HEK293 (cell line): ENCODE results near the gene LRRN1.

ENCODE experiments used
- CTCF ChIA-PET: fragments of 350-600 bp; formaldehyde crosslinking; extraction: SDS; loops from one replicate; lab custom pipeline; 2021; ENCODE audit warnings: antibody characterized with exemption; lab: Yijun Ruan, JAX
- POLR2A ChIA-PET: fragments of 300-600 bp; formaldehyde crosslinking; extraction: SDS; loops from one replicate; lab custom pipeline; 2020; ENCODE audit warnings: antibody characterized with exemption, inconsistent platforms; lab: Yijun Ruan, JAX
- H3K27ac ChIP-seq: fragments of 200-500 bp; sonication (Bioruptor generic); 2 replicates; pipeline ENCODE4 v1.5.1; 2014; ENCODE audit warnings: low read depth, low read length, control low read depth, inconsistent platforms; ENCODE audit errors: extremely low read depth
- H3K36me3 ChIP-seq, 2 experiments: fragments of 200-500 bp in 1 of 2; sonication (Bioruptor generic) in 1 of 2; 1 replicate in 1 of 2; 2 replicates in 1 of 2; pipeline ENCODE4 v1.5.1; 2014 to 2017; ENCODE audit warnings: inconsistent platforms in 2 of 2, low read length in 2 of 2; ENCODE audit not compliant: control insufficient read depth in 2 of 2, insufficient read depth in 1 of 2
- H3K4me1 ChIP-seq: fragments of 200-500 bp; sonication (Bioruptor generic); 2 replicates; pipeline ENCODE4 v1.5.1; 2014; ENCODE audit warnings: mild to moderate bottlenecking, low read length, inconsistent platforms; ENCODE audit not compliant: control insufficient read depth, insufficient read depth
- H3K4me3 ChIP-seq: 2 replicates; pipeline ENCODE4 v1.5.1; 2011; ENCODE audit warnings: low read depth, mild to moderate bottlenecking, control low read depth, low read length, moderate library complexity
- H3K9me3 ChIP-seq: fragments of 200-500 bp; sonication (Bioruptor generic); 2 replicates; pipeline ENCODE4 v1.5.1; 2014; ENCODE audit warnings: low read depth, low read length, inconsistent platforms; ENCODE audit not compliant: control insufficient read depth, insufficient read depth
- CTCF ChIP-seq: fragments of 450-650 bp; formaldehyde crosslinking; IDR thresholded peaks from 2 replicates; pipeline ENCODE4 v1.5.1; 2016; ENCODE audit warnings: missing biosample characterization, missing genetic modification characterization
- GFI1B ChIP-seq: fragments of 450-650 bp; formaldehyde crosslinking; IDR thresholded peaks from 2 replicates; pipeline ENCODE4 v1.5.1; 2016; ENCODE audit warnings: missing biosample characterization, missing genetic modification characterization
- INSM2 ChIP-seq: fragments of 450-650 bp; formaldehyde crosslinking; IDR thresholded peaks from 2 replicates; pipeline ENCODE4 v1.5.1; 2016; ENCODE audit warnings: missing biosample characterization, missing genetic modification characterization
- KLF8 ChIP-seq: fragments of 450-650 bp; formaldehyde crosslinking; IDR thresholded peaks from 2 replicates; pipeline ENCODE4 v1.5.1; 2016; ENCODE audit warnings: missing biosample characterization, missing genetic modification characterization
- PRDM1 ChIP-seq: fragments of 450-650 bp; formaldehyde crosslinking; IDR thresholded peaks from 2 replicates; pipeline ENCODE4; 2016; ENCODE audit warnings: missing biosample characterization, missing genetic modification characterization
- YY1 ChIP-seq: fragments of 450-650 bp; formaldehyde crosslinking; IDR thresholded peaks from 2 replicates; pipeline ENCODE4 v1.5.1; 2018; ENCODE audit warnings: missing biosample characterization, missing genetic modification characterization
- ZBTB21 ChIP-seq: fragments of 450-650 bp; formaldehyde crosslinking; IDR thresholded peaks from 2 replicates; pipeline ENCODE4 v1.5.1; 2017; ENCODE audit warnings: missing biosample characterization, missing genetic modification characterization
- ZBTB48 ChIP-seq: fragments of 450-650 bp; formaldehyde crosslinking; IDR thresholded peaks from 2 replicates; pipeline ENCODE4 v1.5.1; 2016; ENCODE audit warnings: missing biosample characterization, missing genetic modification characterization
- ZFP3 ChIP-seq: fragments of 450-650 bp; formaldehyde crosslinking; IDR thresholded peaks from 2 replicates; pipeline ENCODE4 v1.5.1; 2016; ENCODE audit warnings: low read depth, missing biosample characterization, missing genetic modification characterization
- ZFP69B ChIP-seq: fragments of 450-650 bp; formaldehyde crosslinking; IDR thresholded peaks from 2 replicates; pipeline ENCODE4 v1.5.1; 2016; ENCODE audit warnings: missing biosample characterization, missing genetic modification characterization
- ZNF121 ChIP-seq: fragments of 450-650 bp; formaldehyde crosslinking; IDR thresholded peaks from 2 replicates; pipeline ENCODE4 v1.5.1; 2016; ENCODE audit warnings: missing biosample characterization, missing genetic modification characterization
- ZNF138 ChIP-seq: fragments of 450-650 bp; formaldehyde crosslinking; IDR thresholded peaks from 2 replicates; pipeline ENCODE4 v1.5.1; 2016; ENCODE audit warnings: missing biosample characterization, missing genetic modification characterization, borderline replicate concordance
- ZNF266 ChIP-seq: fragments of 450-650 bp; formaldehyde crosslinking; IDR thresholded peaks from 2 replicates; pipeline ENCODE4 v1.5.1; 2016; ENCODE audit warnings: missing biosample characterization, missing genetic modification characterization, low read depth
- ZNF292 ChIP-seq: fragments of 450-650 bp; formaldehyde crosslinking; IDR thresholded peaks from 2 replicates; pipeline ENCODE4 v1.5.1; 2016; ENCODE audit warnings: low read depth, missing biosample characterization, missing genetic modification characterization, borderline replicate concordance
- ZNF398 ChIP-seq: fragments of 450-650 bp; formaldehyde crosslinking; IDR thresholded peaks from 2 replicates; pipeline ENCODE4 v1.5.1; 2017; ENCODE audit warnings: missing biosample characterization, missing genetic modification characterization
- ZNF473 ChIP-seq: fragments of 450-650 bp; formaldehyde crosslinking; IDR thresholded peaks from 2 replicates; pipeline ENCODE4 v1.5.1; 2017; ENCODE audit warnings: missing biosample characterization, missing genetic modification characterization
- ZNF514 ChIP-seq: fragments of 450-650 bp; formaldehyde crosslinking; IDR thresholded peaks from 2 replicates; pipeline ENCODE4 v1.5.1; 2016; ENCODE audit warnings: missing biosample characterization, missing genetic modification characterization
- ZNF624 ChIP-seq: fragments of 450-650 bp; formaldehyde crosslinking; IDR thresholded peaks from 2 replicates; pipeline ENCODE4 v1.5.1; 2017; ENCODE audit warnings: missing biosample characterization, missing genetic modification characterization
- ZNF658 ChIP-seq: fragments of 450-650 bp; formaldehyde crosslinking; IDR thresholded peaks from 2 replicates; pipeline ENCODE4; 2016; ENCODE audit warnings: missing biosample characterization, missing genetic modification characterization
- ZNF660 ChIP-seq: fragments of 450-650 bp; IDR thresholded peaks from 2 replicates; pipeline ENCODE4 v1.5.1; 2018; ENCODE audit warnings: missing biosample characterization, mild to moderate bottlenecking, missing genetic modification characterization
- ZNF791 ChIP-seq: fragments of 450-650 bp; formaldehyde crosslinking; IDR thresholded peaks from 2 replicates; pipeline ENCODE4 v1.5.1; 2016; ENCODE audit warnings: missing biosample characterization, missing genetic modification characterization
- ZSCAN18 ChIP-seq: fragments of 450-650 bp; formaldehyde crosslinking; IDR thresholded peaks from 2 replicates; pipeline ENCODE4 v1.5.1; 2016; ENCODE audit warnings: missing biosample characterization, missing genetic modification characterization

Gene LRRN1

GRCh38 chr3:3813013-3813412 is 13.8 kb downstream of the LRRN1 start (continued):
- TF ChIP-seq CTCF (tag by site-specific recombination), result no peak

GRCh38 chr3:3815206-3815605 is 16.0 kb downstream of the LRRN1 start:
- ChIA-PET CTCF (no interaction called here), POLR2A (no interaction called here)
- Histone ChIP-seq H3K4me3 (no peak overlapping the region), H3K36me3 (no peaks in the 10 kb centered on the region), H3K4me1 (no peaks in the 10 kb centered on the region), H3K27ac (no peak overlapping the region), H3K9me3 (no peaks in the 10 kb centered on the region)
- no peak for TF ChIP-seq ZBTB21 (tag by site-specific recombination)
- no peak for TF ChIP-seq ZNF660 (tag by site-specific recombination)
- no peak for TF ChIP-seq ZNF473 (tag by site-specific recombination)
- no peak for TF ChIP-seq ZFP3
- no peak for TF ChIP-seq ZFP69B (tag by site-specific recombination)
- no peak for TF ChIP-seq ZNF266
- TF ChIP-seq ZNF398 (tag by site-specific recombination), result no peak
- TF ChIP-seq KLF8 (tag by site-specific recombination), result no peak
- TF ChIP-seq ZNF658, result no peak
- TF ChIP-seq ZNF791 (tag by site-specific recombination), result no peak
- TF ChIP-seq ZNF292, result no peak
- no peak for TF ChIP-seq ZNF138 (tag by site-specific recombination)

- Histone ChIP-seq H3K27ac (no peak overlapping the region), H3K9me3 (no peaks in the 10 kb centered on the region), H3K4me1 (no peaks in the 10 kb centered on the region), H3K4me3 (no peak overlapping the region), H3K36me3 (no peaks in the 10 kb centered on the region)
- ChIA-PET POLR2A (no interaction called here), CTCF (no interaction called here)
- TF ChIP-seq ZNF514 (no peak), GFI1B (tag by site-specific recombination) (no peak), ZBTB48 (tag by site-specific recombination) (no peak), ZNF624 (no peak)
These were observed 16.8 kb downstream of the LRRN1 start for GRCh38 chr3:3816034-3816433.

GRCh38 chr3:3817865-3818264 is 18.6 kb downstream of the LRRN1 start:
- H3K9me3 ChIP-seq, result no peaks in the 10 kb centered on the region
- no peak overlapping the region for H3K27ac ChIP-seq
- TF ChIP-seq PRDM1 (tag by site-specific recombination) (no peak), YY1 (tag by site-specific recombination) (no peak), ZSCAN18 (no peak), INSM2 (tag by site-specific recombination) (no peak), ZNF121 (no peak)
- TF ChIP-seq, all 188 proteins: peak for 0
- CTCF ChIA-PET, result no interaction called here
- Histone ChIP-seq H3K36me3 (no peaks in the 10 kb centered on the region), H3K4me3 (no peak overlapping the region), H3K4me1 (no peaks in the 10 kb centered on the region)
- POLR2A ChIA-PET, result no interaction called here
